Erythroblast (primary cell): Measurements from ENCODE around the gene EXOC6B.

ENCODE experiments used
- GATA1 ChIP-seq: IDR thresholded peaks from 2 replicates; pipeline ENCODE4 v1.6.1; 2011; ENCODE audit warnings: low read depth, mild to moderate bottlenecking, control low read depth, low read length, moderate library complexity
- POLR2A ChIP-seq: IDR thresholded peaks from 2 replicates; pipeline ENCODE4 v1.6.1; 2011; ENCODE audit warnings: mild to moderate bottlenecking, low read length

DNA sequence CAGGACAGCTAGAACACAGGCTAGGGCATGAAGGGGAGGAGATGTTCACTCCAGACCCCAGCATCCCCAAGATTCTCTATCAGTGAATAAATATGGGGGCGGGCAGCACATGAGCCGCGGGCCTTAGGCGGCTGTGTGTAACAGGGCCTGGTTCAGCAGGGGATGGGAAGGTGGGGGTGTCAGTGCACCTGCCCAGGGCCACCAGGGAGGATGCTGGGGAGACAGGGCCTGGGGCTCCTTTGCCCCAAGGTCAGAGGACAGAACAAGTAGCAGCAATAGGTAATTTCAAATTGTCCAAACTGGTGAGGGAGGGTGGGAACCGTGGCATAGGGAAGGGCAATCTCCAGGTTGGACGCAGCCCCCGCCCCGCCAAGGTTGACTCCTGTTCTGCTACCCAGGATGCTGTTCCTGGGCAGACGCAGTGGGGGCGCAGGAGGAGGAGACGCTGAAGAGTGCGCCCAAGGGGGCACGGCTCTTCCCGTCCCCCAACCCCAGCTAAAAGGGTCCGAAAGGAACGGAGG lies 694.4 kb downstream of the EXOC6B start:
- TF ChIP-seq POLR2A (no peak), GATA1 (no peak)
